H1 (cell line): ENCODE results near the gene IL6R. TPM values are rescaled to one million over a fixed set of nuclear protein-coding genes. Genes with fewer than 3 reads are reported as not detected.

Experiments used
- CTCF ChIA-PET: fragments of 300-600 bp; sonication (Branson Sonifier 250); formaldehyde crosslinking; loops from one replicate; lab custom pipeline; 2021; ENCODE audit not compliant: partially characterized antibody; lab: Charles Lee
- POLR2A ChIA-PET: fragments of 300-600 bp; sonication (Branson Sonifier 250); formaldehyde crosslinking; loops from one replicate; lab custom pipeline; 2021; ENCODE audit warnings: inconsistent platforms; ENCODE audit not compliant: partially characterized antibody; lab: Charles Lee
- DNase-seq, 2 experiments: peaks; one replicate each; pipeline versions ENCODE4 v3.0.0 to v3.0.0-alpha.2; 2010 to 2022; ENCODE audit warnings: low spot score in 2 of 2, low read depth in 1 of 2, mixed read lengths in 1 of 2
- FAIRE-seq: peaks from 2 replicates; lab custom pipeline; 2011; peaks lifted over from hg19 to GRCh38; lab: Jason Lieb, UNC
- H2AFZ ChIP-seq: 2 replicates; pipeline ENCODE4 v1.8.1; 2012; ENCODE audit warnings: low read length, inconsistent platforms
- H2AK5ac ChIP-seq: 2 replicates; pipeline ENCODE4 v1.6.1; 2013; ENCODE audit warnings: low read depth, low read length
- H2BK120ac ChIP-seq: replicated peaks from 2 replicates; pipeline ENCODE3; 2013; ENCODE audit warnings: low read depth, low read length, inconsistent platforms
- H2BK12ac ChIP-seq: 2 replicates; pipeline ENCODE4 v1.6.1; 2013; ENCODE audit warnings: low read depth, low read length
- H2BK15ac ChIP-seq: 2 replicates; pipeline ENCODE4 v1.6.1; 2013; ENCODE audit warnings: low read length
- H2BK20ac ChIP-seq: 2 replicates; pipeline ENCODE4 v1.6.1; 2013; ENCODE audit warnings: low read length
- H2BK5ac ChIP-seq: 2 replicates; pipeline ENCODE4 v1.6.1; 2013; ENCODE audit warnings: low read depth, low read length
- H3K14ac ChIP-seq: 2 replicates; pipeline ENCODE4 v1.6.1; 2013; ENCODE audit warnings: inconsistent platforms; ENCODE audit not compliant: insufficient read length
- H3K18ac ChIP-seq: 2 replicates; pipeline ENCODE4 v1.6.1; 2013; ENCODE audit warnings: low read length; ENCODE audit errors: extremely low read depth
- H3K23ac ChIP-seq: 2 replicates; pipeline ENCODE4 v1.6.1; 2013; ENCODE audit warnings: inconsistent platforms; ENCODE audit not compliant: insufficient read length
- H3K23me2 ChIP-seq: 2 replicates; pipeline ENCODE4 v1.6.1; 2013; ENCODE audit warnings: low read depth, low read length
- H3K27ac ChIP-seq: 2 replicates; pipeline ENCODE4 v1.6.1; 2011; ENCODE audit warnings: low read depth, low read length, inconsistent platforms
- H3K27me3 ChIP-seq, 4 experiments: replicated peaks in 1 of 4; 1 replicate in 1 of 4; 2 replicates in 3 of 4; pipeline versions ENCODE4 v1.6.1 to v1.8.1; 2011 to 2013; ENCODE audit warnings: low read length in 3 of 4, mild to moderate bottlenecking in 3 of 4, inconsistent platforms in 2 of 4, mixed read lengths in 2 of 4, moderate library complexity in 1 of 4; ENCODE audit not compliant: control insufficient read depth in 3 of 4, insufficient read depth in 3 of 4; ENCODE audit errors: extremely low read depth in 1 of 4
- H3K36me3 ChIP-seq, 4 experiments: 2 replicates each; pipeline versions ENCODE4 v1.6.1 to v1.8.1; 2011 to 2013; ENCODE audit warnings: mild to moderate bottlenecking in 4 of 4, low read length in 3 of 4, moderate library complexity in 2 of 4, control low read depth in 1 of 4, inconsistent platforms in 1 of 4; ENCODE audit not compliant: insufficient read depth in 4 of 4, control insufficient read depth in 2 of 4
- H3K4ac ChIP-seq: replicated peaks from 2 replicates; pipeline ENCODE3; 2013; ENCODE audit warnings: low read length, low read depth, mixed read lengths, inconsistent platforms; ENCODE audit not compliant: insufficient read length
- H3K4me1 ChIP-seq, 4 experiments: replicated peaks in 1 of 4; 1 replicate in 1 of 4; 2 replicates in 3 of 4; pipeline versions ENCODE4 v1.6.1 to v1.8.1; 2011 to 2013; ENCODE audit warnings: low read length in 3 of 4, inconsistent platforms in 2 of 4, mixed read lengths in 1 of 4; ENCODE audit not compliant: insufficient read depth in 4 of 4, control insufficient read depth in 3 of 4
- H3K4me2 ChIP-seq, 2 experiments: 2 replicates each; pipeline versions ENCODE4 v1.6.1 to v1.8.1; 2011 to 2013; ENCODE audit warnings: low read depth in 2 of 2, low read length in 2 of 2, control low read depth in 1 of 2, inconsistent platforms in 1 of 2, mild to moderate bottlenecking in 1 of 2; ENCODE audit not compliant: insufficient read depth in 1 of 2
- H3K4me3 ChIP-seq, 4 experiments: fragments of 200-600, 300-600 bp in 1 of 4; sonication (generic), shearing (Covaris generic), sonication (Bioruptor Twin) in 1 of 4; 2 replicates each; pipeline versions ENCODE4 v1.5.1 to v1.8.1; 2011 to 2016; ENCODE audit warnings: low read length in 4 of 4, low read depth in 3 of 4, control low read depth in 2 of 4, inconsistent platforms in 2 of 4, mild to moderate bottlenecking in 2 of 4, mixed read lengths in 1 of 4, moderate library complexity in 1 of 4; ENCODE audit not compliant: insufficient read depth in 2 of 4; ENCODE audit errors: extremely low read depth in 1 of 4
- H3K56ac ChIP-seq: replicated peaks from 2 replicates; pipeline ENCODE3; 2013; ENCODE audit warnings: low read depth, mild to moderate bottlenecking, mixed read lengths, low read length, inconsistent platforms; ENCODE audit not compliant: insufficient read length
- H3K79me1 ChIP-seq: 2 replicates; pipeline ENCODE4 v1.6.1; 2013; ENCODE audit warnings: low read depth, low read length, control low read depth
- H3K79me2 ChIP-seq, 2 experiments: 2 replicates each; pipeline versions ENCODE4 v1.6.1 to v1.8.1; 2012 to 2013; ENCODE audit warnings: low read length in 2 of 2, mild to moderate bottlenecking in 2 of 2, inconsistent platforms in 1 of 2; ENCODE audit not compliant: insufficient read depth in 2 of 2, control insufficient read depth in 1 of 2
- H3K9ac ChIP-seq, 4 experiments: replicated peaks in 1 of 4; 1 replicate in 1 of 4; 2 replicates in 3 of 4; pipeline versions ENCODE4 v1.6.1 to v1.8.1; 2011 to 2013; ENCODE audit warnings: low read depth in 3 of 4, low read length in 3 of 4, control low read depth in 2 of 4, mild to moderate bottlenecking in 2 of 4, moderate library complexity in 2 of 4, inconsistent platforms in 1 of 4; ENCODE audit errors: extremely low read depth in 1 of 4
- H3K9me3 ChIP-seq, 2 experiments: 2 replicates each; pipeline versions ENCODE4 v1.6.1 to v1.8.1; 2012 to 2013; ENCODE audit warnings: mild to moderate bottlenecking in 2 of 2, moderate library complexity in 2 of 2, control low read depth in 1 of 2, inconsistent platforms in 1 of 2, low read depth in 1 of 2, low read length in 1 of 2, mixed read lengths in 1 of 2; ENCODE audit not compliant: insufficient read depth in 2 of 2
- H4K20me1 ChIP-seq, 2 experiments: replicated peaks in 1 of 2; 2 replicates each; pipeline versions ENCODE3 to v1.8.1; 2011 to 2013; ENCODE audit warnings: inconsistent platforms in 2 of 2, low read length in 2 of 2, mild to moderate bottlenecking in 1 of 2; ENCODE audit not compliant: insufficient read depth in 2 of 2, control insufficient read depth in 1 of 2
- H4K5ac ChIP-seq: 2 replicates; pipeline ENCODE4 v1.6.1; 2013; ENCODE audit warnings: low read length, low read depth, mixed read lengths, inconsistent platforms; ENCODE audit not compliant: insufficient read length
- H4K8ac ChIP-seq: 2 replicates; pipeline ENCODE4 v1.8.0; 2013; ENCODE audit warnings: mild to moderate bottlenecking, moderate library complexity, low read length, inconsistent platforms; ENCODE audit not compliant: insufficient read depth; ENCODE audit errors: extremely low read depth
- H4K91ac ChIP-seq: replicated peaks from 2 replicates; pipeline ENCODE3; 2013; ENCODE audit warnings: low read length, mixed read lengths, inconsistent platforms; ENCODE audit not compliant: insufficient read length
- FOSL1 ChIP-seq: IDR thresholded peaks from 2 replicates; pipeline ENCODE4 v1.6.1; 2011; ENCODE audit warnings: mild to moderate bottlenecking, low read depth, low read length, moderate library complexity; ENCODE audit not compliant: insufficient read depth
- RNF2 ChIP-seq: fragments of 200-900, 300-1000 bp; sonication (generic); IDR thresholded peaks from 2 replicates; pipeline ENCODE4 v1.7.1; 2016; ENCODE audit warnings: borderline replicate concordance, low read depth, mild to moderate bottlenecking, antibody characterized with exemption, low read length; ENCODE audit not compliant: poor library complexity, severe bottlenecking; ENCODE audit errors: missing control alignments
- WGBS, 2 experiments: shearing (Covaris generic) in 1 of 2; methylation state at CpG; one replicate each; pipeline versions ENCODE4 v1.1.6 to v1.1.7; 2013 to 2015; ENCODE audit warnings: low lambda C conversion rate in 2 of 2, mixed read lengths in 2 of 2, inconsistent platforms in 1 of 2, low coverage in 1 of 2, missing lambda C conversion rate in 1 of 2; ENCODE audit not compliant: insufficient replicate concordance in 2 of 2, insufficient coverage in 1 of 2, insufficient read length in 1 of 2; ENCODE audit errors: extremely low coverage in 1 of 2, missing lambda C conversion rate in 1 of 2; 5-methylcytosine and 5-hydroxymethylcytosine counted together
- polyA plus RNA-seq, 7 experiments: library from polyadenylated mRNA; depleted of rRNA in 3 of 7; stranded (reverse) in 5 of 7; unstranded in 2 of 7; fragments of >200 nt in 5 of 7; fragments of 200-250 nt in 2 of 7; gene quantifications; 1 replicate in 5 of 7; 2 replicates in 1 of 7; 4 replicates in 1 of 7; pipeline versions ENCODE4 v1.2.1 to v1.2.3, GENCODE V29; 2011 to 2013; ENCODE audit warnings: missing spikeins in 2 of 7, mixed read lengths in 2 of 7
- total RNA-seq: library from RNA; stranded (reverse); fragmentation: NEBNext Ultra II Directional; extraction: Animal tissue kit (Norgen Biotek cat#: 25700); gene quantifications from 2 replicates; pipeline ENCODE4 v1.2.1, GENCODE V29; 2021

IL6R gene
- total and polyA plus RNA-seq, 2 of the 8 experiments (the other 6 are each of a cell fraction or from before 2014, with no cell fraction given), result 2.3 to 3.0 TPM

DNA sequence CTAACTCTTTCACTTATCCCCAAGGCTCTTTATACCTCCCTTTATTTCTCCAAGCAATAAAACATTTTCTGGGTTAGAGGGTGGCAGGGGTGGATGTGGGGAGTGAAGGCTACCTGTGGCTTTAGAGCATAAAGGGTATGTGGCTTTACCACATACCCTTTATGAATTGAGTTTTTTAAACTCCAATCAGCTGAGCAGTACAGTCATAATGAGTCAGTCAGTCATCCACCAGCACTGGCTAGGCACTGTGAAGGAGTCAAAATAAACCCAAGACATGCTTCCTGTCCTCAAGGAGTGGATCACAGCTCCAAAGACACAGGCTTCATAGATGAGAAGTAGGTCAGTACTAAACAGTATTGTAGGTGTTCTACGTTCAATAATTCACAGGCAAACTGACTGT is 94.3 kb downstream of the IL6R start:
- no peak for FAIRE-seq
- Histone ChIP-seq H4K20me1 (no peaks in the 10 kb centered on the region), H2BK15ac (no peak overlapping the region), H3K4me1 (peaks cover 0 to 3% (median 0%) of the 10 kb centered on the region in 4 experiments; a peak in 1 of 7 replicates), H3K23me2 (peaks cover 4% of the 10 kb centered on the region; the same call in 1 of the 2 replicates), H3K56ac (no peak overlapping the region), H3K36me3 (peaks cover 0 to 14% (median 0%) of the 10 kb centered on the region in 4 experiments; a peak in 2 of 8 replicates), H3K4me2 (no peak overlapping the region), H3K27ac (no peak overlapping the region), H2AK5ac (no peak overlapping the region), H3K9ac (no peak overlapping the region), H3K27me3 (peaks cover 40 to 60% (median 49%) of the 10 kb centered on the region in 4 experiments), H2BK120ac (no peak overlapping the region), H2BK20ac (no peak overlapping the region), H4K5ac (no peak overlapping the region), H2BK12ac (no peak overlapping the region), H4K91ac (no peak overlapping the region), H3K14ac (no peak overlapping the region), H2AFZ (no peak overlapping the region), H3K4ac (no peak overlapping the region), H3K23ac (no peak overlapping the region), H3K79me2 (no peaks in the 10 kb centered on the region), H3K4me3 (no peak overlapping the region), H3K18ac (no peak overlapping the region), H2BK5ac (no peak overlapping the region), H4K8ac (no peak overlapping the region), H3K9me3 (peaks cover 0 to 11% of the 10 kb centered on the region in 2 experiments; a peak in 2 of 4 replicates), H3K79me1 (no peaks in the 10 kb centered on the region)
- TF ChIP-seq RNF2 (no peak), FOSL1 (no peak)
- ChIA-PET POLR2A (interaction anchor here (0.9 kb wide), 1 partner anchor 10 kb away, joined by 3 read pairs; no protein-coding TSS in a partner anchor), CTCF (interaction anchor here (0.8 to 1.5 kb wide), 4 partner anchors 13 to 47 kb away, joined by 3 to 5 read pairs (median 3); no protein-coding TSS in a partner anchor)
- WGBS, 2 experiments, result 89% methylated on average over 1 of the region's 1 CpG; no CpG with 5 or more reads in 1 of the 2 experiments
- DNase-seq, result no peak
